Choroid plexus epithelial cell (primary cell): Measurements from ENCODE around the gene SMARCAD1.

ENCODE experiments used
- DNase-seq: peaks from one replicate; pipeline ENCODE4 v3.0.0-alpha.2; 2010; ENCODE audit warnings: low read depth
- H3K4me3 ChIP-seq: 2 replicates; pipeline ENCODE4 v1.5.1; 2011; ENCODE audit warnings: low read depth, mild to moderate bottlenecking, control low read depth, low read length, moderate library complexity
- TF ChIP-seq, protein P1 (sequence below): conservative IDR thresholded peaks from 2 replicates; pipeline ENCODE4 v1.5.1; 2011; ENCODE audit warnings: low read depth, mild to moderate bottlenecking, control low read depth, inconsistent platforms, low read length, moderate library complexity

SMARCAD1 gene

DNA sequence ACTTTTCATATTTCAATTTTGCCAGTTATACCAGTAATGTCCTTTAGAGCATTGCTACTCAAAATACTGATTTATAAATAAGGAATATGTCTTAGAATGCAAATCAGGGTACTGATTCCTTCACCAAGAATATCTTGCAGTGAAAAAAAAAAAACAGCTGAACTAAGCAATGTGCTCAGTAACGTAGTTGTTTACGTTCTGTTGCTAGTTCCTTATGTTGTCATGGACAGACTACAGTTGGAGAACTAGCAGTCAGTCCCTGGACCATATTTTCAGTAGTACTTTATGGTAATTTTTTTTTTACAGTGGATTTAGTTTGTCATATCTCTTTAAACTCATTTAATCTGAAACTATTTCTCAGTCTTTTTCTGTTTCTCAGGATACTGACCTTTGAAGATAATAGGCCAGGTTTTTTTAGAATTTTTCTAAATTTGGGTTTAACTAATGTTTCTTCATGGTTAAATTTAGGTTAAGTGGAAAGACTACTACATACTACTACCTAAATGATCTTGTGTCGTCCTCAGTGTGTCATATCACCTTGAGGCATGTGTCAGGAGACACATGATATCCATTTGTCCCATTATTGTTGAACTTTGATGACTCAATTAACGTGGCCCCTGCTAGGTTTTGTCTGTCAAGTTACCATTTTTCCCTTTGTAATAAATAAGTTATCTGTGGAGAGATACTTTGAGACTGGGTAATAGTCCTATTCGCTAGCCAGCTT lies 21.0 kb downstream of the SMARCAD1 start:
- TF ChIP-seq, protein P1, sequence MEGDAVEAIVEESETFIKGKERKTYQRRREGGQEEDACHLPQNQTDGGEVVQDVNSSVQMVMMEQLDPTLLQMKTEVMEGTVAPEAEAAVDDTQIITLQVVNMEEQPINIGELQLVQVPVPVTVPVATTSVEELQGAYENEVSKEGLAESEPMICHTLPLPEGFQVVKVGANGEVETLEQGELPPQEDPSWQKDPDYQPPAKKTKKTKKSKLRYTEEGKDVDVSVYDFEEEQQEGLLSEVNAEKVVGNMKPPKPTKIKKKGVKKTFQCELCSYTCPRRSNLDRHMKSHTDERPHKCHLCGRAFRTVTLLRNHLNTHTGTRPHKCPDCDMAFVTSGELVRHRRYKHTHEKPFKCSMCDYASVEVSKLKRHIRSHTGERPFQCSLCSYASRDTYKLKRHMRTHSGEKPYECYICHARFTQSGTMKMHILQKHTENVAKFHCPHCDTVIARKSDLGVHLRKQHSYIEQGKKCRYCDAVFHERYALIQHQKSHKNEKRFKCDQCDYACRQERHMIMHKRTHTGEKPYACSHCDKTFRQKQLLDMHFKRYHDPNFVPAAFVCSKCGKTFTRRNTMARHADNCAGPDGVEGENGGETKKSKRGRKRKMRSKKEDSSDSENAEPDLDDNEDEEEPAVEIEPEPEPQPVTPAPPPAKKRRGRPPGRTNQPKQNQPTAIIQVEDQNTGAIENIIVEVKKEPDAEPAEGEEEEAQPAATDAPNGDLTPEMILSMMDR: no peak
- H3K4me3 ChIP-seq: no peak overlapping the region
- DNase-seq: no peak

DNA sequence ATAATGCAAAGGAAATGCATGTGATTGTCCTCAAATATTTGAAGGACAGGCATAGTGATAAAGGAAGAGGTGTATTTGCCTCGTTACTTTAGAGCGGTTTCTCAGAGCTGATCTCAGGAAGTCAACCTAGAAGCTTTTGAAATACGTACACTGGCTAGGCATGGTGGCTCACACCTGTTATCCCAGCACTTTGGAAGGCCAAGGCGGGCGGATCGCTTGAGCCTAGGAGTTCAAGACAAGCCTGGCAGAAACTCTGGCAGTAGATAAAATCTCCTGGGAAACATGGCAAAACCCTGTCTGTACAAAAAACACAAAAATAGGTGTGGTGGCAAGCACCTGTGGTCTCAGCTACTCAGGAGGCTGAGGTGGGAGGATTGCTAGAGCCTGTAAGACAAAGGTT lies 24.9 kb downstream of the SMARCAD1 start:
- no peak overlapping the region for H3K4me3 ChIP-seq
- DNase-seq: no peak
- TF ChIP-seq, protein P1: no peak

DNA sequence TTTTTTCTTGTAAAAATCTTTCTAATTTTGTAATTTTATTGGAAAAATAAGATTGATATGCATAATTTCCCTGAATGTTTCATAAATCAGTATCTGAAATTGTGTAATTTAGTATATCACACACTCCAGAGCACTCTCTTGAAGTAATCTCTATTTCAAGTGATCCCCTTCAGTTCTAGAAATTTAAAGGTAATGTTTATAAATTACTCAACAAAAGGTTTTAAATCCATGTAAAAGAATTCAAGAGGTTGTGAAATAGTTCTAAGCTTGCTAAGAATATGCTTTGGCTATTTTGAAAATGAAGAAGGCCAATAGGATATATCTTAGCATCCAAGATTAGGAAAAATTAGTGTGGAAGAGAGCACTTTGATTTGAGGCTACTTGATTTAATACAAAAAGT lies 28.2 kb downstream of the SMARCAD1 start:
- no peak overlapping the region for H3K4me3 ChIP-seq
- DNase-seq: no peak
- TF ChIP-seq, protein P1: no peak

DNA sequence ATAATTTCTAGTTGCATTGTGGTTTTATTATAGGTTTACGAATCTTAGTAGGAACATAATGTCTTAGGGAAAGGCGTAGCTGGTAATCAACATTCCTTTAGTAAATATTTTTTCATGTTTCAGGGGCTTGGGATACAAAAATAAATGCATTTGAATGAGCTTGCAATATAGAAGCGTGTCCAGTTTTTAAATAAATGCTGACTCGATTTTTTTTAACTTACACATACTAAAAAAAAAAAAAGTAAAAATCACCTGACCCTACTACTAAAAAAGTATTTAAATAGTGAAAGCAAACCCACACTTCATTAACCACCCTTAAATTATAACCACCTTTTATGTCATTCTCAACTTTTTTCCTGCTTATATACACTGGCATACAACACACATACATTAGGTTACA lies 29.6 kb downstream of the SMARCAD1 start:
- TF ChIP-seq, protein P1: no peak
- no peak for DNase-seq
- H3K4me3 ChIP-seq: no peak overlapping the region

DNA sequence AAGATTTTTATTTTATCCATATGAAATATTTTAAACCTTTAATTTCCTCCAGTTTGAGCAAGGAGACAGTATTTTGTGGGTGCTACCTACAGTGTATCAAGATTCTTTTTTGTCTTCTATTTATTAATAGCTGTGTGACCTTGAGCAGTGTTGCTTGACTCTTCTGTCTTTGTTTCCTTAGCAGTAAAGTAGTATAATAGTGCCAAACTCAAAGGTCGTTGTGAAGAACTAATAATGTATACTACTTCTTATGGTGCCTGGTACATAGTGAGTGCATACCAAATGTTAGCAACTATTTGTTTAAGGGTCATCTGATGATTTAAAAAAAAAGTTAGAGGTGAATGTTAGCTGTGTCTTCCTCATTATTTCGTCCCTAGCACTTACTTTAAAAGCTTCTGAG lies 30.5 kb downstream of the SMARCAD1 start:
- TF ChIP-seq, protein P1: no peak
- no peak overlapping the region for H3K4me3 ChIP-seq
- no peak for DNase-seq

DNA sequence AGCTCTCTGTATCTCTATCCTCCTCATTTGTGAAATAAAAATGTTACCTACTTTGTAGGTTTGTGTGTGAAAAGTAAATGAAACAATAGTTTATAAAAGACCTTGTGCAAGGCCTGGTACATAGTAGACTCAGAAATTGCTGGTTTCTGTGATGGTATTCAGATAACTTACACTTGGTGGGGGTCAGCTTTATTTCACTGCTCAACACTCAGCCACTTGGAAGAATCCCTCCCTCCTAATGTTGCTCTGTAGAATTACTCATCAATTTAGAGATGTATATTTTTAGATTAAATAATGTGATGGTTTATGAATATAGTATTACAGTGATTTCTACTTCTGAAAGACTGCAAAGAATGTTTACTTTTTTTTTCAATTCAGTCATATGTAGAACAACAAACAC lies 32.7 kb downstream of the SMARCAD1 start:
- TF ChIP-seq, protein P1: no peak
- no peak overlapping the region for H3K4me3 ChIP-seq
- no peak for DNase-seq
